Heart left ventricle (tissue), 13 donors: Measurements from ENCODE around the gene LMTK2.

Experiments used
- CTCF ChIP-seq, 12 donors: fragments of 200-600 bp; sonication (generic) in 4 of 12; IDR thresholded peaks; one replicate each; pipeline versions ENCODE4 v1.5.0 to v1.8.0; 2018 to 2022; ENCODE audit warnings: antibody characterized with exemption in 12 of 12, mild to moderate bottlenecking in 5 of 12
- POLR2A ChIP-seq, 2 donors: fragments of 450-650 bp; IDR thresholded peaks; one replicate each; pipeline ENCODE4 v1.6.1; 2017; ENCODE audit warnings: antibody characterized with exemption in 2 of 2, mild to moderate bottlenecking in 2 of 2, moderate library complexity in 2 of 2
- donor health status: ischemic (EF 13 %, LVEDD 7.1; RV severe dilation, severe dysfunction).
- donor health status: DM: no; HTN: yes; CAD: no.
- donor health status: DM: no; HTN: no; CAD: no.
- donor health status: ischemic (EF 25% LVEDD 6.9; RV normal size, moderate dysfunction).
- donor health status: ischemic (EF 25% LVEDD 5.7; RV mildly dilated, moderate dysfunction).
- donor health status: ischemic (EF 35%, LVEDD 5.7; RV mildly dilated, moderate dysfunction).
- donor health status: nonischemic (EF 11% LVEDD 7.7; RV severe dilation, severe dysfunction).
- donor health status: DM: yes; HTN: yes; CAD: no.
- donor health status: PGD.
- donor health status: ischemic (EF 29% LVEDD 5.4; RV normal size, mild dysfunction).
- donor health status: nonischemic (EF 23%, LVEDD 6.1; RV moderate dilation, normal function).

DNA sequence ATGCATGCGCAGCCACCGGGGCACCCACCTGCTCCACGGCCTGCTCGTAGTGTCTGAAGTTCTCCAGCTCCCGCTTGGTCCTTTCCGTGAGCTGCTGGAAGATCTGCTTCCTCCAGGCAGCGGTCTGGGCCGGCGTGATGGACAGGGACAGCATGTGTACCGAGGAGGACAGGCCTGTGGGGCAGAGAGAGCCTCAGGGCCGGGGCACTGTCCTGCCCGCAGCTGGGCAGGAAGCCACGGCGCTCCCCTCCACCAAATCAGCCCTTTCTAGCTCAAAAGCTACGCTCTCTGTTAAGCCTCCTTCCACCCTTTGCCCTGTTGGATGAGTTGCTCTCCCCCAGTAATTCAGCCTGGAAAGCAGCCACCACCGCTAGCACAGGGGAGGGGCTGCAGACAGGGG is 126.1 kb downstream of the LMTK2 start:
- TF ChIP-seq CTCF (IDR thresholded peaks at IDR 0.05) (no peak), POLR2A (IDR thresholded peaks at IDR 0.05) (no peak)
